MG63 (cell line): ENCODE measurements around the gene DNAJC18. TPM values are rescaled to one million over a fixed set of nuclear protein-coding genes. Genes with fewer than 3 reads are reported as not detected.
"Not testable (repeated sequence)": the region's sequence is repeated elsewhere in the genome, so short reads cannot be mapped to it uniquely, and the experiment has no call there.

Experiments
- DNase-seq: peaks from one replicate; pipeline ENCODE4 v3.0.0-alpha.2; 2020
- H3K27me3 ChIP-seq: fragments of 250-450 bp; sonication (Bioruptor Pico); 2 replicates; pipeline ENCODE4 v1.5.1; 2020; ENCODE audit warnings: mild to moderate bottlenecking, moderate library complexity
- H3K36me3 ChIP-seq: fragments of 250-450 bp; sonication (Bioruptor Pico); 2 replicates; pipeline ENCODE4 v1.5.1; 2020; ENCODE audit warnings: mild to moderate bottlenecking, moderate library complexity
- H3K4me3 ChIP-seq: fragments of 250-450 bp; sonication (Bioruptor Pico); 2 replicates; pipeline ENCODE4 v1.5.1; 2020; ENCODE audit warnings: mild to moderate bottlenecking, moderate library complexity
- H3K9me3 ChIP-seq: fragments of 250-450 bp; sonication (Bioruptor Pico); 2 replicates; pipeline ENCODE4 v1.5.1; 2020; ENCODE audit warnings: mild to moderate bottlenecking, moderate library complexity
- total RNA-seq: library from RNA; depleted of rRNA; stranded (reverse); fragments of >200 nt; shearing (Covaris generic); gene quantifications from 2 replicates; pipeline ENCODE4 v1.2.3, GENCODE V29; 2014; ENCODE audit warnings: low replicate concordance

The DNAJC18 gene
- total RNA-seq, 1 experiment from 2014 or later = not detected

DNA sequence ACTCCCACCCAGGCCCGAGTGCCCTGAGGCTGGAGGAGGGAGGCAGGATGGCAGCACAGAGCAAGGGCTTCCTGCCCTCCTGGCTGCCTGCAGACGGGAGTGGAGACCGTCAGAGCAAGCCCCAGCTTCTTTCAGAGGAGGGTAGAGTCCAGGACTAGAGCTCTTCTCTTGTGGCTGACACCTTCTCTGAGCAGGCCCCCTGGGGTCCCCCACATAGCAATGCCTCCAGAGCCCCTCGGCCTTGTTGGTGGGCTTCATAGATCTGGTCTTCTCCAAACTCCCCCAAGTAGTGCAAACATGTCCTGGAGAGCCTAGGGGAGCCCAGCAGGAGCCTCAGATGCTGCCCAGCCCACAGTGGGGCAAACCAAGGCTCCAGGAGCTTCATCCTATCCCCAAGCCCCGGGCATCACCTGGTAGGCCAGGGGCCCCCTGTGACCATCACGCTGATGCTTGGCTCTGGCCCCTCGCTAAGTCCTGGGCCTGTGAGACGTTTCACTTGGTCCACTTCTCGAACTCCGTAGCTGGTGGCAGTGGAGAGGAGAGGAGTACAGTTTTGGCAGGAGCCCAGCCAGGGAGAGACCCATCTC, 51.6 kb downstream of the DNAJC18 start:
- Histone ChIP-seq H3K36me3 (no peaks in the 10 kb centered on the region), H3K9me3 (no peaks in the 10 kb centered on the region), H3K27me3 (no peaks in the 10 kb centered on the region), H3K4me3 (no peak overlapping the region)
- no peak for DNase-seq

DNA sequence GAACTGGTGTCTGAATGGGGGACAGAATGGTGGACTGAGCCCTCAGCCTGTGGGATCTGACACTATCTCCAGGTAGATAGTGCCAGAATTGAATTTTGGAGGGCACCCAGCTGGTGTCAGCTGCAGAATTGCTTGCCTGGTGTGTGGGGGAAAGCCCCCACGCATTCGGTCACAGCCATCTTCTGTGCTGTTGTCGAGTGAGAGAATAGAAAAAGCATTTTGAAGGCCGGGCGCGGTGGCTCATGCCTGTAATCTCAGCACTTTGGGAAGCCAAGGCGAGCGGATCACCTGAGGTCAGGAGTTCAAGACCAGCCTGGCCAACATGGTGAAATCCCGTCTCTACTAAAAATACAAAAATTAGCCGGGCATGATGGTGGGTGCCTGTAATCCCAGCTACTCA, 52.4 kb downstream of the DNAJC18 start:
- not testable (repeated sequence) for H3K9me3 ChIP-seq, H3K27me3 ChIP-seq, H3K36me3 ChIP-seq, DNase-seq, H3K4me3 ChIP-seq

DNA sequence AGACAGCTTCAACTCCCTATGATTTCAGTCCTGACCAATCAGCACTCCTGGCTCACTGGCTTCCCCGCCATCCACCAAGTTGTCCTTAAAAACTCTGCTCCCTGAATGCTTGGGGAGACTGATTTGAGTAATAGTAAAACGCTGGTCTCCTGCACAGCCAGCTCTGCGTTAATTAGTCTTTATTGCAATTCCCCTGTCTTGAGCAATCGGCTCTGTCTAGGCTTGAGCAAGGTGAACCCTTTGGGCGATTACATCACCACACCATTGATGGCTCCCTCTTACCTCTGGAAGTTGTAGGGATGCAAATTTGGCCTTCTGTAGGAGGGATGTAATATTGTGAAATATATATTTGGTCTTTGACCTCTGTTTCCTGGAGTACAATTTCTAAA, 53.3 kb downstream of the DNAJC18 start:
- no peaks in the 10 kb centered on the region for H3K27me3 ChIP-seq
- no peak overlapping the region for H3K4me3 ChIP-seq
- H3K36me3 ChIP-seq = no peaks in the 10 kb centered on the region
- DNase-seq = no peak
- H3K9me3 ChIP-seq = no peaks in the 10 kb centered on the region

DNA sequence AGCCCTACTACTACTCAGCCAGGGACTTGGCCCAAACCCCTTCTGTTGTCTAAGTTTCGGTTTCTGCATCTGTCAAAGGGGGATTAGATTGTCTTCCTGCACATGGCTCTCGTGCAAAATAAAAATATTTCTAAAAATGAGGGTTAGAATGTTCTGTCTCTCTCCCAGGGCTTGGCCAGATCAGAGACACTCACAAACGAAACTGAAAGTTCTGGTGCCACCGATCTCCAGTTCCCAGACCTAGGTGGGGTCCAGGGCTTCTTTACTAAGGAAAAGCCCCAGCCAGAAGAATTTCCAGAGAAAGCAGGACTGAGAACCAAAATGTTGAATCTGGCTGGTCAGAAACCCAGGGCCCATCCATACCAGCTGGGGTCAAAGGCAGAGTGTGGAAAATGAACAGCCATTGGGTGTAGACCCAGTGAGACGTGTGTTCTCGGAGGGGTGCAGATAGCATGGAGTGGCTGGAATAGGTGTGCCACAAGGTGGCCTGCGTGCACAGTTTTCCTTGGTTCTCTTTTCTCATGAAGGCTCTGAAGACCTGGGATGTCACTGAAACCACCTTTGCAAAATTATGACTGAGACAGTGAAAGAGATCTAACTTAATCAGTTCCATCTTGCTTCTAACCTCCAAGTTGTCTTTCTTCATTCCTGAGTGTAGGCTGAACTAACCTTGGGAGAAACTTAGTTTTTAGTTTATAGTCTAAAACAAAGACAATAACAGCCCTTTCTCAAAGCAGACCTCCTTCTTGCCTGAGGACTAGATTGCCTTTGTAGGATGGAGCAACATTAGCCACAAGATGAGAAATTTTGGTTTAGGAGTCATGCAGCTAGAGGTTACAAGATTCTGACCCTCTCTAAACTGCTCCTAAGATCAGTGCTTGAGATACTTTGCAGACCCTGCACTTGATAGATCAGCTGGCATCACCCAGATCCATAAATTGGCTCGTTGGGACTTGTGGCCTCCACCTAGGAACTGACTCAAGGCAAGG, 54.0 kb downstream of the DNAJC18 start:
- no peaks in the 10 kb centered on the region for H3K27me3 ChIP-seq
- no peak for DNase-seq
- no peaks in the 10 kb centered on the region for H3K9me3 ChIP-seq
- H3K4me3 ChIP-seq = no peak overlapping the region
- H3K36me3 ChIP-seq = no peaks in the 10 kb centered on the region

DNA sequence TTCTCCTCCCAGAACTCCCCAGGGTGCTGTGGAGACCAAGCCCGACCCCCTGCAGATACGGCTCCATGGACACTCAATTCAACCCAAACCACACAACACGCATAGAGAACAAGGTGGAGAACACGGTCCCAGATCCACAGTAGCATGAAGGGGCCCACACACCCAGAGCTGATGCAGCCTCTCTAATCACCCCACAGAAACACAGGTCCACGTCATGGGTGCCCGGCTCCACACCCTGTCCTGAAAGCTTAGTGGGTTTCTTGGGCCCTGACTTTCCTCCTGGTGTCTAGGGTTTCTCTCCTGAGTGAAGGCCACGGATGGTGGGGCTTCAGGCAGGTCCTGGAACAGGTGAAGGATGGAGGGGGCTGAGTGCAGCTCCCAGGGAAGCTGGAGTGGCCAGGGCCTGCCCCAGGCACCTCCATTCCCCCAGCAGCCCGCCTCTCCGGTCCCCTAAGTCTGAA, 54.7 kb downstream of the DNAJC18 start:
- no peak for DNase-seq
- Histone ChIP-seq H3K36me3 (no peaks in the 10 kb centered on the region), H3K4me3 (no peak overlapping the region), H3K27me3 (no peaks in the 10 kb centered on the region), H3K9me3 (no peaks in the 10 kb centered on the region)

DNA sequence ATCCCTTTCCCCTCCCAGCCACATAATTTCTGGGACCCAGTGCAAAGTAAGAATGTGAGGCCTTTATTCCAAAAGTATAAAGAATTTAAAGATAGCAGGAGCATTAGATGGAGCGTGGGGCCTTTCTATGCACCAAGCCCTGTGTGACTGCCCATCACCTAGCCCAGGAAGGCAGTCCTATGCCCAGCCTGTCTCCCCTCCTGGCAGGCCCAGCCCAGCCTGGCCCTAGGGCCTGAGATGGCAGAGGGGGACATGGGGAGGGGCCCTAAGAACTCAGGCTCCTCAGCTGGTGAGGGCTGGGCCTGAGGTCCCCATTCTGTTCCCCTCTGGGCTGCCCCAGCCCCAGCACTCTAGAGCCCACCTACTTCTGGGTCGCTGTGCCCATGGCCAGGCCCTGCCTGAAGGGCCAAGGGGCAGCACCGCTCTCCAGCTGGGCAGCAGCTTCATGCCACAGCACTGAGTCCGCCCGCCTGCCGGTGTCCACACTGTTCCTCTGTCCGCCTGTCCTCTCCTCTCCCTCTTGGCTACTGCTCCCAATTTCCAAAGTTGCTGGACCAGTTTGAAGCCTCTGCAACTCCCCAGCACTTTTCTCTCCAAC, 55.2 kb downstream of the DNAJC18 start:
- H3K4me3 ChIP-seq = no peak overlapping the region
- no peak for DNase-seq
- no peaks in the 10 kb centered on the region for H3K27me3 ChIP-seq
- H3K9me3 ChIP-seq = no peaks in the 10 kb centered on the region
- no peaks in the 10 kb centered on the region for H3K36me3 ChIP-seq

DNA sequence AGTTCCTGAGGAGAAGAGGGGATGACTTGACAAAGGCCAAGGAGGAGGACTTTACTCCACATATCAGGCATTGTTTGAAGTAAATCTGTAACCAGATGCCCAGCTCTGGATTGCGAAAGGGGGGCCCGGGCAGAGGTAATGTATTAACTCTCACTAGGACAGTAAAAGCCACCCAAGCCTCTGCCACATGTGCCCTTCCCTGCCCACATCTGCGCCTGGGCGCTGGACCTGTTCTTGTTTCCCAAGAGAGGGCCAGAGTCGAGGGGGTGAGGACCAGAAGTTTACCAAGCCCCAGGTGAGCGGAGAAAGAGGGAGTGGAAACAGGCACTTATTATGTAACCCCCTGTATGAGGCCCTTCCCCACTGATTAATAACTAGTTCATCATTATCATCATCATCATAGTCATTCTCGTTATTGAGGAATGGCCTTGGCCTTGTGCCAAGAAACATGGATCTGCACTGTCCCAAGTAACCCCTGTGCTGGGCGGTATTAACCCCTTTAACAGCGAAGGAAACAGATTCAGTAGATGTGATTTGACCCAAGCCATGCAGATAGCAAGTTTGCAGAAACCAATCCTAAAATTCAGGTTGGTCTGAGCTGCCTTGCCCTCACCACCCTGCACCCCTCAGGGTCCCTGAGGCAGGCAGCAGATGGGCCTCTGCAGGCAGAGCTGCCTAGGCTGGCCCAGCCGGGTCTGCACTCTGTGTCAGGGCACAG, 55.9 kb downstream of the DNAJC18 start, which contains the start of gene SLC23A1:
Gene SLC23A1 (minus strand): TSS at position 23 of the 718 bp plus-strand sequence. CDS start 44 bp downstream, outside the sequence.
- Histone ChIP-seq H3K4me3 (no peak within 1 kb of the TSS), H3K36me3 (no peaks in the 10 kb centered on the region), H3K9me3 (no peaks in the 10 kb centered on the region), H3K27me3 (no peaks in the 10 kb centered on the region)
- DNase-seq = no peak

DNA sequence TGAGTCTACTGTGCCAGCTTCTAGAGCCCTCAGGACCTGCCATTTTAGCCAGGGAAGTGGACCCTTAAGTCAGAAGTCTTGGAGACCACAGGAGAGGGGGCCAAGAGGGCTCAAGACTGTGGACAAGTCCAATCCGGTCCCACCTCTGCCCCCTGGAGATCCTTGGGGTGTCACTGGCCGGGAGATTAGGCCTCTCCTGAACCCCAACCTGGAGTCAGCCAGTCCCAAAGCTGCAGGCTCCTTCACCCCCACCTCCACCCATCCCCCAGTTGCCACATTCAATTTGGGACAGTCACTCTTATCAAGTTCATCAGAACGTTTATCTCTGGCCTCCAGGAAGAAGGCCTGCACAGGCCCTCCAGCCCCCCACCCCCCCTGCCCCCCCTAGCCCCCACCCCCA, 56.5 kb downstream of the DNAJC18 start:
- no peak for DNase-seq

DNA sequence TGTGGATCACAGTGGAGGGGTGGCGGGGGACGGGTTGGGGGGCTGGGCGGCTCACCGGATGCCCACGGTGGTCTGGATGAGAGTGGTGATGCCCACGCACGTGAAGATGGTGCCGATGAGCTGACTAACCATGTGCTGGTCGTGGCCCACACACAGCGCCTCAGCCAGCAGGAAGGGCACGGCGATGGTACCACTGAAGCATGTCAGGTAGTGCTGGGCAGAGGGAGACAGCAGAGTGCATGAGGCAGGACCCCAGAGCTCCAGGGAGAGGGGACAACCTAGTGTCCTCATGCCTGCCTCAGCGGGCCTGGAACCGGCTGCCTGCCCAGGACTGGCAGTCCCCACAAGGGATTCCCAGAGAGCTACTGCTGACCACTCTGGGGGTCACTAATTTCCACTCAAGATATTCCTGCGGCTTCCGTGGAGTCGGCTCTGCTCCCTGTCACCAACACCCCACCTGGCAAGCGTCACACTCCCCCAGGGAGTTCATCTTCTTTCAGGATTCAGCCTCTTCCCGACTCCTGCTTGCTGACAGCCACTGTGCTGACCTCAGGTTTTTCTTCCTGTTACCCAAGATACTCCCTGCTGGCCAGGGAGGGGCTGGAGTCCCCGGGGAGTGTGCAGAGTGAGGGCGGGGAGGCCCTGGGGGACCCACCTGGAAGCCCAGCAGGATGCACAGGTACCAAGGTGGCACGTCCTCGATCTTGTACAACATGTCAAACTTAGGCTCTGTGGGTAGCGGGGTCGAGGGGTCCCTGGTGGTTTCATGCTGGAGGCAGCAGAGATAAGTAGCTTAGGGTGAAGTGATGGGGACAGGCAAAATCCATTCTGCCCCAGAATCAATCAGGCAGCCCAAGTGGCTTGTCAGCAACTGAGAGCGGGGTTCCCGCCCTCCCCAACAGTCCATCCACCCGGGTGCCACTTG, 57.2 kb downstream of the DNAJC18 start:
- DNase-seq = no peak
- H3K9me3 ChIP-seq = no peaks in the 10 kb centered on the region
- H3K4me3 ChIP-seq = no peak overlapping the region
- no peaks in the 10 kb centered on the region for H3K27me3 ChIP-seq
- peaks cover 10% of the 10 kb centered on the region for H3K36me3 ChIP-seq

More for the DNA sequence above, 56.5 kb downstream of the DNAJC18 start:
- Histone ChIP-seq H3K27me3 (no peaks in the 10 kb centered on the region), H3K9me3 (no peaks in the 10 kb centered on the region), H3K4me3 (no peak overlapping the region), H3K36me3 (peaks cover 3% of the 10 kb centered on the region)

DNA sequence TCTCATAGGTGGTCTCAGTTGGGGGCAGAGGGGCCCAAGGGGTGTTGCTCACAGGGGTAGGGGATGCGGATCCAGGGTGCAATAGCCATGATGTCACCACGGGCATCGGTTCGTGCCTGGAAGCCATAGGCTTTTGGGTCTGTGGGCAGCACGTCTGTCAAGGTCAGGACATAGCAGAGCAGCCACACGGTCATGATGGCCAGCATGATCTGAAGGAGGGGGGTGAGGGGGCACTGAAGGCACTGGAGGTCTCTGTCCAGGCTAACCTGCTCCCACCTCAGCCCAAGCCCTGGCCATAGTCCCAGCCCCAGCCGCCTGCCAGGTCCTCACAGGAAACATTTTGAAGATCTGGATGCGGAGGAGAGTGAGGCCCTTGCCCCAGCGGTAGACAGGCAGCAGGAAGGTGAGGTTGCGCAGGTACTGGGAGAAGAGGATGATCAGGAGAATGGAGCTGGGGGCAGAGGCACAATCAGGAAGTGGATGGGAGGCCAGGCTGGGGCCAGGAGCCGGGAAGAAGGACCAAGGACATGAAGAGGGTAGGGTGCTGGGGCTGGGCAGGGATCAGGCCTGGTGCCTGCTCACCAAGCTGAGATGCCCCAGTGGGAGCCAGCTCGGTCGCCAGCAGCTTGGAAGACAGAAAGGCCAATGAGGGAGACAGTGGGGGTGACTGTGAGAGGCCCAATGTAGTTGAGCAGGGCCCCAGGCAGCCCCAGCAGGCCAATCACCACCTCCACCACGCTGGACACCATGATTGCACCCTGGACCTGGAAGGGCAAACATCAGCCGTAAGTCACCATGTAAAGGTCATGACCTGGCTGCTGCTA, 59.5 kb downstream of the DNAJC18 start:
- H3K27me3 ChIP-seq = no peaks in the 10 kb centered on the region
- H3K9me3 ChIP-seq = no peaks in the 10 kb centered on the region
- no peak for DNase-seq
- H3K36me3 ChIP-seq = peaks cover 18% of the 10 kb centered on the region
- H3K4me3 ChIP-seq = no peak overlapping the region

DNA sequence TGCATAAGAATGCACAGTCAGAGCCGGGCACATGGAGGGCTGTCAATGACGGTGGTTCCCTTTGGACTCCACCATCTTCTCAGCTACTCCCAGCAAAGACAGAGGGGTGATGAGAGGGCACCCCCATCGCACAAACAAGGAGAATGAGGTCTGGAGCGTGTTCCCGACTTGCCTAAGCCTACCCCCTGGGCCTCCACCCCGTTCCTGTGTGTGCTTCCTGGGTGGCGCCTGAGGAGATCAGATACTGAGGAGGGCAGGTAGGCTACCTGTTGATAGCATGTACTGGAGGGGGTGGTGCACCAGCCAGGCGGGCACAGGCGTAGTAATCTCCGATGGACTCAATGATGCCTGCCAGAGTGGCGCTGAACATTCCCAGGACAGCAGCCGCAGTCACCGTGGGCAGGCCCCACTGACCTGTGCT, 60.4 kb downstream of the DNAJC18 start:
- no peaks in the 10 kb centered on the region for H3K9me3 ChIP-seq
- H3K4me3 ChIP-seq = no peak overlapping the region
- DNase-seq = no peak
- peaks cover 24% of the 10 kb centered on the region for H3K36me3 ChIP-seq
- no peaks in the 10 kb centered on the region for H3K27me3 ChIP-seq

DNA sequence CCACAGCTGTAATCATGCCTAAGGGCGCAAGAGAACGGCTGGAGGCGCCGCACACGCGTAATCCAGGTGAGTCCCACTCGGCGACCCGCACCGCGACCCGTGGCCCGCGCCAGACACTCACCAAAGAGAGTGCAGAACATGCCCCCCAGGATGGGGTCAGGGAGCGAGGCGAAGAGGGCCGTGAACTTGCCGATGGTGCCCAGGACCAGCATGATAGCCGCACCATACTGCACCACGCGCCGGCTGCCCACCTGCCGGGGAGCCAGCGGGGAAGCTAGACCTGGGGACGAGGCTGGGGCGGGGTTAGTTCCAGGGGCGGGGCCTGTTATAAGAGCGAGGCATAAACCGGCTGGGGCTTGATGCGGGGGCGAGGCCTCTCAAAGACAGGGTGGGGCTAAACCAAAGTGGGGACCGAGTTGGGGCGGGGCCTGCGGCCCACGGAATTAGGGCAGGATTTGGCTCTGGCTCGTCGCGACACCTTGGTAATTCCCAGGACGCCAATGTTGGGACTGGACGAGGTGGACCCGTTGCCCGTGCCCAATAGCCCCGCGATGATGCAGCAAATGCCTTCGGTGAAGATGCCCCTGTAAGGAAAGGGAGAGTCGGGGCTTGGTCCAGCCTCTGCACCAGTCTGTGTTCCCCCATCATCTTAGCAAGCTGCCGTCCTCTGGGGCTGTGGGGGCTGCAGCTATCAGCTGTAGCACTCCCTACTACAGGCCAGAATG, 61.1 kb downstream of the DNAJC18 start:
- Histone ChIP-seq H3K9me3 (no peaks in the 10 kb centered on the region), H3K27me3 (no peaks in the 10 kb centered on the region), H3K4me3 (no peak overlapping the region), H3K36me3 (peaks cover 27% of the 10 kb centered on the region)
- DNase-seq = no peak

DNA sequence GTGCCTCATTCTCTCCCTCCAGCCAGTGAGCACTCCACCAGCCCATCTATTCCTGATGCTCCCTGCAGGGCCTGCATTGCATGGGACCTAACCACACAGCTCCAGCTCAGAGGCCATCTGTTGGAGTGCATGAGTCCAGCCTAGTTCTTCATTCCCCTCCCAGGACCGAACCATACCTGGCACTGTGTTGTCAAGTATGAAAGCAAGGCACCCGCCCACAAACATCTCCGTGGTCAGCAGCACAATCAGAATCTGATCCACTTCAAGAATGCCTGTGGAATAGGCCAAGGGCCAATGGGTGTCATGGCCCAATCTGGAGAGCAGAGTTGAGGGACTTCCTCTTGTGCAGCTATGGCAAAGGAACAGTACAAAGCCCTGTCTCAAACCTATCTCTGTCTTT, 62.1 kb downstream of the DNAJC18 start:
- Histone ChIP-seq H3K4me3 (no peak overlapping the region), H3K36me3 (peaks cover 37% of the 10 kb centered on the region), H3K9me3 (no peaks in the 10 kb centered on the region), H3K27me3 (no peaks in the 10 kb centered on the region)
- no peak for DNase-seq

DNA sequence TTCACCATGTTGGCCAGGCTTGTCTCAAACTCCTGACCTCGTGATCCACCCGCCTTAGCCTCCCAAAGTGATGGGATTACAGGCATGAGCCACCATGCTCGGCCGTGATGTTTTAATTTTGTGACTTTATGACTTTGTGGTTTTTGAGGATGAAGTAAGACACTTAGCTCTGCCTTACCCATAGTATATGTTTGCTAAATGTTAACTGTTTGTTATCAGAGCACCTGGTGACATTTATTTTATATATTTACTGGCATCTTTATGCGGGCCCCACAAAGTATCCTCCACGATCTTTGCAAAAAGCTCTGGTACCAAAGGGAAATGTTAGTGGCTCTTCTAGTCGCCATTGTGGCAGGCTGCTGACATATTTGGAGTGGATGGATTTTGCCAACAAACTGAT, 63.0 kb downstream of the DNAJC18 start:
- H3K27me3 ChIP-seq = no peaks in the 10 kb centered on the region
- peaks cover 44% of the 10 kb centered on the region for H3K36me3 ChIP-seq
- H3K4me3 ChIP-seq = no peak overlapping the region
- DNase-seq = no peak
- no peaks in the 10 kb centered on the region for H3K9me3 ChIP-seq
